ENCODE results near the gene MYH11.

Gene MYH11

GRCh38 chr16:15690296-15690695 lies 166.5 kb downstream of the MYH11 start:
- no peak for DNase-seq (ENCODE audit: extremely low read depth, low read depth)
- TF ChIP-seq, protein P1, sequence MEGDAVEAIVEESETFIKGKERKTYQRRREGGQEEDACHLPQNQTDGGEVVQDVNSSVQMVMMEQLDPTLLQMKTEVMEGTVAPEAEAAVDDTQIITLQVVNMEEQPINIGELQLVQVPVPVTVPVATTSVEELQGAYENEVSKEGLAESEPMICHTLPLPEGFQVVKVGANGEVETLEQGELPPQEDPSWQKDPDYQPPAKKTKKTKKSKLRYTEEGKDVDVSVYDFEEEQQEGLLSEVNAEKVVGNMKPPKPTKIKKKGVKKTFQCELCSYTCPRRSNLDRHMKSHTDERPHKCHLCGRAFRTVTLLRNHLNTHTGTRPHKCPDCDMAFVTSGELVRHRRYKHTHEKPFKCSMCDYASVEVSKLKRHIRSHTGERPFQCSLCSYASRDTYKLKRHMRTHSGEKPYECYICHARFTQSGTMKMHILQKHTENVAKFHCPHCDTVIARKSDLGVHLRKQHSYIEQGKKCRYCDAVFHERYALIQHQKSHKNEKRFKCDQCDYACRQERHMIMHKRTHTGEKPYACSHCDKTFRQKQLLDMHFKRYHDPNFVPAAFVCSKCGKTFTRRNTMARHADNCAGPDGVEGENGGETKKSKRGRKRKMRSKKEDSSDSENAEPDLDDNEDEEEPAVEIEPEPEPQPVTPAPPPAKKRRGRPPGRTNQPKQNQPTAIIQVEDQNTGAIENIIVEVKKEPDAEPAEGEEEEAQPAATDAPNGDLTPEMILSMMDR (IDR thresholded peaks at IDR 0.05; ENCODE audit: low read depth, low read length), result no peak

DNA sequence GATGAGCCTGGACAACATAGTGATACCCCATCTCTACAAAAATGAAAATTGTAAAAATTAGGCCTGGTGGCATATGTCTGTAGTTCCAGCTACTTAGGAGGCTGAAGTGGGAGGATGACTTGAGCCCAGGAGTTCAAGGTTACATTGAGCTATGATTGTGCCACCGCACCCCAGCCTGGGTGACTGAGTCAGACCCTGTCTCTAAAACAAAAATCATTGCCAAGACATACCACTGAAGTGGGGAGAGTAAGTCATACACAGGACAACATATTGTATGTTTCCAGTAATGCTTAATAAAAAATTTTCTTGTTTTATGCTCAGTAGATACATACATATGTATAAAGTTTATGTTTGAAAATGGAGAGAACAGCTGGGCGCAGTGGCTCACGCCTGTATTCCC lies 167.5 kb downstream of the MYH11 start:
- DNase-seq (ENCODE audit: extremely low read depth, low read depth), result no peak
- TF ChIP-seq, protein P1 (IDR thresholded peaks at IDR 0.05; ENCODE audit: low read depth, low read length), result no peak

DNA sequence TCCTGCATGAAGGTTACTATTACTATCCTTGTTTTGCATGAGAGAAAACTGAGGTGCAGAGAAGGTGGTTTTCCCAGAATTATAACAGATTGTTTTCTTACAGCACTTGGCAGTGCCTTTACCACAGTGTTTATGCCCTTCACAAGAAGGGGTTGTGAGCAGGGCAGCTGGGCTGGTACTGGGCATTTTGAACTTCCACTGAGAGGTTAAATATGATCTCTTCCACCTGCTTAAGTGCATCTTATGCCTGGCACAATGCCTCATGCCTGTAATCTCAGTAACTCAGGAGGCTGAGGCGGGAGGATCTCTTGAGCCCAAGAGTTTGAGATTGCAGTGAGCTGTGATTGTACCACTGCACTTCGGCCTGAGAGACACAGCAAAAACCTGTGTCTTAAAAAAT lies 170.5 kb downstream of the MYH11 start:
- TF ChIP-seq, protein P1 (IDR thresholded peaks at IDR 0.05; ENCODE audit: low read depth, low read length), result no peak
- DNase-seq (ENCODE audit: extremely low read depth, low read depth), result no peak

GRCh38 chr16:15682105-15682570 lies 174.7 kb downstream of the MYH11 start:
- TF ChIP-seq, protein P1 (IDR thresholded peaks at IDR 0.05; ENCODE audit: low read depth, low read length), result peak; percentile 40
- peak; percentile 10 for DNase-seq (ENCODE audit: extremely low read depth, low read depth)

- TF ChIP-seq, protein P1 (IDR thresholded peaks at IDR 0.05; ENCODE audit: low read depth, low read length), result no peak
- DNase-seq (ENCODE audit: extremely low read depth, low read depth), result no peak
Measured at GRCh38 chr16:15677447-15677846, 179.4 kb downstream of the MYH11 start.

- TF ChIP-seq, protein P1 (IDR thresholded peaks at IDR 0.05; ENCODE audit: low read depth, low read length), result no peak
- DNase-seq (ENCODE audit: extremely low read depth, low read depth), result no peak
Measured at GRCh38 chr16:15676506-15676905, 180.3 kb downstream of the MYH11 start.

- DNase-seq (ENCODE audit: extremely low read depth, low read depth), result no peak
- TF ChIP-seq, protein P1 (IDR thresholded peaks at IDR 0.05; ENCODE audit: low read depth, low read length), result no peak
Measured at GRCh38 chr16:15674571-15674970, 182.3 kb downstream of the MYH11 start.

All from AG09319 (cell line).